ENCODE measurements around the gene RGS3.
"Not testable (repeated sequence)": the region's sequence is repeated elsewhere in the genome, so short reads cannot be mapped to it uniquely, and the experiment has no call there.

RGS3 gene

DNA sequence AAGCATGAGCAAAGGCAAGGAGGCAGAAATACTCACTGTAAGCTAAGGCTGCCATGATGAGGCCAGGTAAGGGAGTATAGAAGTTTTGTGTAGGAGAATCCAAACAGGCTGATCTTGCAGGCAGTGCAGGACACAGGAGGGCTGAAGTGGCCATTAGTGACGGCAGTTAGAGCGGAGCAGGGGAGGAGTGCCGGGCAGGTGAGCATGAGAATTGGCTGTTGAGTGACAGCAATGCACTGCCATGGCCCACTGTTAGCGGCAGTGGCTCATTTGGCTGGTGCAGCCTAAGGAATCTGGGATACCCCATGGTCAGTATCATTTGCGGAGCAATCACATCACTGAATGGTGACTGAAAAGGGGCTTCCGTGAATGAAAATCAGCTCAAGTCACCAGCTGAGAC lies 22.8 kb downstream of the RGS3 start:
- DNase-seq (ENCODE audit: low spot score) = no peak
- peaks cover 5% of the 10 kb centered on the region for H3K27me3 Mint-ChIP-seq (ENCODE audit: low read depth)
- no peaks in the 10 kb centered on the region for H3K9me3 Mint-ChIP-seq
- no peaks in the 10 kb centered on the region for H3K4me1 Mint-ChIP-seq (ENCODE audit: low read depth)
- no peak overlapping the region for H3K27ac Mint-ChIP-seq
- no peak overlapping the region for H3K4me3 Mint-ChIP-seq
- H3K36me3 Mint-ChIP-seq (ENCODE audit: low read depth) = no peaks in the 10 kb centered on the region

DNA sequence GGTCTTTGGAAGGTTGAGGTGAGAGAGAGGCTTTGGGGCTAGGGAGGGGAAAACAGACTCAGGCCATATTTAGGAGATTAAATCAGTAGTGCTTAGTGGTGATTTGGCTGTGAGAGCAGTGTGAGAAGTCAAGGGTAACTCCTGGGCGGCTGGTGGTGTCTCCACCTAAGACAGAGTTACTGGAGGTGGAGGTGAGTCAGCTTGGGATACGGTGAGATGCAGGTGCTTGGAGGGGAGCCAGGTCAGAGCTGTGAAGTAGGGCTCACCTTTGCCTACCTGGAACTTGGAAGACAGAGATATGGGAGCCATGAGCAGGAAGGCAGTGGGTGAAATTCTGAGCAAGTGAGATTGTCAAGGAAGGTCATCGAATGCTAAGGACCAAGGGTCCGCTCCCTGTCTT lies 24.5 kb downstream of the RGS3 start:
- DNase-seq (ENCODE audit: low spot score) = no peak
- no peak overlapping the region for H3K4me3 Mint-ChIP-seq
- no peaks in the 10 kb centered on the region for H3K36me3 Mint-ChIP-seq (ENCODE audit: low read depth)
- peaks cover 5% of the 10 kb centered on the region for H3K27me3 Mint-ChIP-seq (ENCODE audit: low read depth)
- no peaks in the 10 kb centered on the region for H3K9me3 Mint-ChIP-seq
- no peak overlapping the region for H3K27ac Mint-ChIP-seq
- H3K4me1 Mint-ChIP-seq (ENCODE audit: low read depth) = no peaks in the 10 kb centered on the region

DNA sequence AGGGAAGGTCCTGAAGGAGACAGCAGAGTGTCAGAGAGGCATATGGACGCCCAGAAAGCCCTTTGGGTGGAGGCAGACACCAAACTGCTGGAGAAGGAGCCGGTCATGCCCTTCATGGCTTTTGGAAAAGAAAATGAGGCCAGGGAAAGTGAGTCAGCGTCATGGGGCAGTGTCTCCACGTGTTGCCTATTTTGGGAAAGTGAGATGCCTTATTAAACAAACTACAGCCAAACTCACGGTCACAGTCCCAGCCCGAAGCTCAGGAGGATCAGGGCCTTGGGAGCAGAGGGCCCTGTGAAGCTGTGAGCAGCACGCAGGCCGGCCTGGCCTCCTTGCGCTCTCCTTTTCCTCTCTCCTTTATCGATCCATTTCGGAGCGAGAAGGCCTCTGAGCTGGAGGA lies 25.0 kb downstream of the RGS3 start:
- Mint-ChIP-seq H3K36me3 (ENCODE audit: low read depth) (no peaks in the 10 kb centered on the region), H3K27me3 (ENCODE audit: low read depth) (peaks cover 5% of the 10 kb centered on the region), H3K4me3 (no peak overlapping the region), H3K4me1 (ENCODE audit: low read depth) (no peaks in the 10 kb centered on the region), H3K27ac (no peak overlapping the region), H3K9me3 (no peaks in the 10 kb centered on the region)
- DNase-seq (ENCODE audit: low spot score) = no peak

DNA sequence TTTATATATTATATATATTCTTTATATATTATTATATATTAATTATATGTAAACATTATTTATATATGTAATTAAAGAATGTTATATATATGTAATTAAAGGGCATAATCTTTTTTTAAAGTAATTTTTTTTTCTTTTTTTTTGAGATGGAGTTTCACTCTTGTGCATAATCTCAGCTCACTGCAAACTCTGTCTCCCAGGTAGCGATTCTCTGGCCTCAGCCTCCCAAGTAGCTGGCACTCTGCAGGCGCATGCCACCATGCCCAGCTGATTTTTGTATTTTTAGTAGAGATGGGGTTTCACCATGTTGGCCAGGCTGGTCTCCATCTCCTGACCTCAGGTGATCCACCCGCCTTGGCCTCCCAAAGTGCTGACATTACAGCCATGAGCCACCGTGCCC lies 27.6 kb downstream of the RGS3 start:
- H3K9me3 Mint-ChIP-seq; H3K4me1 Mint-ChIP-seq (ENCODE audit: low read depth); H3K36me3 Mint-ChIP-seq (ENCODE audit: low read depth); H3K27me3 Mint-ChIP-seq (ENCODE audit: low read depth); DNase-seq (ENCODE audit: low spot score); H3K4me3 Mint-ChIP-seq; H3K27ac Mint-ChIP-seq: not testable (repeated sequence)

DNA sequence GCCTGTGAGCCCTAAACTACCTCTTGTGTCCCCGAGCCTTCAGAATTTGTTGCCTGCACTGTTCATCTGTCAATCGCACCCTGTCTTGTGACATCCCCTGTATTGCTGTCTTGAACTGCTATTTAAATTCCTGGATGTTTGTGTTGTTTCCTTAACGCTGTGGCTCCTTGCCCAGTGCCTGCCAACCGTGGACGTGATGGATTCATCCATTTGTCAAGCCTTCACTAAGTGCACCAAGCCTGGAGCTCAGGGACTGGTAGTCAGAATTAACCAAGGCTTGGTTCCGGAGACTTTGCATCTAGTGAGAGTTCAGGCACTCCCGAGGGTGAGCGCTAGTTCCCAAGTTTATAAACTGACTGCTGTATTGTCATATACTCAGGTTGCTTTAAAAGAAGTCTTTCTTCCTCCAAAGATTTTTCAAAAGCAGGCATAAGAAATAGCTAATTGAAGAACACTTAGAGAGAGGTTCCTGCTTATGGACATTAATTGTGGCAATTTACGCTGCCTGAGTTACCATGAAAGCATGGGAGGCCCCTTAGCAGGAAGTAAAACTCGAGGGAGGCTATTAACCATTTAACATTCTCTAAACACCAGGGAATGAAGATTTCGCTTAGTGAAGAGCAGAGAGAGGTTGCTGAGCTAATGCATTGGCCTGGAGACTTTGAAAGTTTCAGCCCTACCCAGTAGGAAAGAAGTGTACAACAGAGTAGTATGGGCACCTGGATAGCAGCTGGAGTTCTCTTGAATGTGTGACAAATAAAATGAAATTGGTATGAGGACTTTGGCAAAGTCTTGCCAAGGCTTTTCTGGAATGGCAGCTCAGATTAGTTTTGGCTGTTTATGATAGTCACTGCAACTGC lies 29.0 kb downstream of the RGS3 start:
- H3K9me3 Mint-ChIP-seq = no peaks in the 10 kb centered on the region
- no peaks in the 10 kb centered on the region for H3K36me3 Mint-ChIP-seq (ENCODE audit: low read depth)
- H3K27ac Mint-ChIP-seq = no peak overlapping the region
- no peak for DNase-seq (ENCODE audit: low spot score)
- H3K27me3 Mint-ChIP-seq (ENCODE audit: low read depth) = peaks cover 5% of the 10 kb centered on the region
- no peak overlapping the region for H3K4me3 Mint-ChIP-seq
- H3K4me1 Mint-ChIP-seq (ENCODE audit: low read depth) = peaks cover 2% of the 10 kb centered on the region

DNA sequence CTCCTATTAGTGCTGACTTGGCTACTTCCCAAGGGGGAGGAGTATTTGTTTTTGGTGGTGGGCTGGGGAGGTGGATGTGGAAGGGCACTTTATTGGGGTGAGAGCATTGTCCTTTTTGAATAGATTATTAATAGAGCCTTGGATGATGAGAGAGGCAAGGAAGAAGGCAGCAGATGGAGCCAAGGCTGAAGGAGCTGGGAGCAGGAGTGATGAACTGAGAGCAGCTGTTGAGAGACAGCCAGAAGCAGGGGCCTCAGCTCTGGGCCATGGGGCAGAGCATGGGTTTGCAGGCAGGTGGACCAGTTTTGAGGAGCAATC lies 29.6 kb downstream of the RGS3 start:
- DNase-seq (ENCODE audit: low spot score) = no peak
- H3K36me3 Mint-ChIP-seq (ENCODE audit: low read depth) = no peaks in the 10 kb centered on the region
- no peaks in the 10 kb centered on the region for H3K9me3 Mint-ChIP-seq
- no peak overlapping the region for H3K27ac Mint-ChIP-seq
- H3K27me3 Mint-ChIP-seq (ENCODE audit: low read depth) = peaks cover under 1% of the 10 kb centered on the region
- no peak overlapping the region for H3K4me3 Mint-ChIP-seq
- peaks cover 2% of the 10 kb centered on the region for H3K4me1 Mint-ChIP-seq (ENCODE audit: low read depth)

DNA sequence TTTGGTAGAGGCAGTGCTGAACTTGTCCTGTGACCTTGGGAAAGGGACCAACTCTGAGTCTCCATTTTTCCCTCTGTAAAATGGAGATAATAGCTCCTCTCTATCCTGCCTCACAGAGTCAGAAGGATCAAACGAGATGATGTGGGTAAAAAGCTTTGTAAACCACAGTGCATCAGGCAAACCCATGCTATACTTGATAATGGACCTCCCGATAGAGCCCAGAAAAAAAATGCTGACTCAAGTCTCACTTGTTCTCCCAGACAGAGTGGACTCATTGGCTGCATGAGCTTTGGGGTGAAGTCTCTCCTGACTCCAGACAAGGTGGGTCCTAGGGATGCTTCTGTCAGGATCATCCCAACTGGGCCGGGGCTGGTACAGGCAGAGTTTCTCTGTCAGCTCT lies 32.0 kb downstream of the RGS3 start:
- Mint-ChIP-seq H3K27me3 (ENCODE audit: low read depth) (no peaks in the 10 kb centered on the region), H3K9me3 (no peaks in the 10 kb centered on the region), H3K27ac (no peak overlapping the region), H3K4me1 (ENCODE audit: low read depth) (peaks cover 4% of the 10 kb centered on the region), H3K36me3 (ENCODE audit: low read depth) (no peaks in the 10 kb centered on the region), H3K4me3 (no peak overlapping the region)
- no peak for DNase-seq (ENCODE audit: low spot score)

DNA sequence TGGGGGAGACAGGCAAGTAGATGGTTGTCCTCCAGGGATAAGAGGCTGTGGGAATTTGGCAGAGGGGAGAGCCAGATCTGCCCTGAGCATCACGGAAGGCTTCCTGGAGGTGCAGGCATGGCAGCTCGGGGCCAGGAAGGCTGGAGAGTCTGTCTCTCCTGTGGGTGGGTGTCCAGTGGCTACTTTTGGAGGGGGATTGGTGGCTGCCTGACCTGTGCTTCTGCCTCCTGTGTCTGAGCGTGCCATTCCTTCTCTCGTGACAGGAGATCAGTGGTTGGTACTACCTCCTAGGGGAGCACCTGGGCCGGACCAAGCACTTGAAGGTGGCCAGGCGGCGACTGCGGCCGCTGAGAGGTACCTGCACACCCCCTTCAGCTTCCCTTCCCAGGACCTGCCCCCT lies 33.5 kb downstream of the RGS3 start:
- DNase-seq (ENCODE audit: low spot score) = no peak
- peaks cover 4% of the 10 kb centered on the region for H3K4me1 Mint-ChIP-seq (ENCODE audit: low read depth)
- no peaks in the 10 kb centered on the region for H3K36me3 Mint-ChIP-seq (ENCODE audit: low read depth)
- no peaks in the 10 kb centered on the region for H3K27me3 Mint-ChIP-seq (ENCODE audit: low read depth)
- H3K4me3 Mint-ChIP-seq = no peak overlapping the region
- H3K27ac Mint-ChIP-seq = no peak overlapping the region
- no peaks in the 10 kb centered on the region for H3K9me3 Mint-ChIP-seq

DNA sequence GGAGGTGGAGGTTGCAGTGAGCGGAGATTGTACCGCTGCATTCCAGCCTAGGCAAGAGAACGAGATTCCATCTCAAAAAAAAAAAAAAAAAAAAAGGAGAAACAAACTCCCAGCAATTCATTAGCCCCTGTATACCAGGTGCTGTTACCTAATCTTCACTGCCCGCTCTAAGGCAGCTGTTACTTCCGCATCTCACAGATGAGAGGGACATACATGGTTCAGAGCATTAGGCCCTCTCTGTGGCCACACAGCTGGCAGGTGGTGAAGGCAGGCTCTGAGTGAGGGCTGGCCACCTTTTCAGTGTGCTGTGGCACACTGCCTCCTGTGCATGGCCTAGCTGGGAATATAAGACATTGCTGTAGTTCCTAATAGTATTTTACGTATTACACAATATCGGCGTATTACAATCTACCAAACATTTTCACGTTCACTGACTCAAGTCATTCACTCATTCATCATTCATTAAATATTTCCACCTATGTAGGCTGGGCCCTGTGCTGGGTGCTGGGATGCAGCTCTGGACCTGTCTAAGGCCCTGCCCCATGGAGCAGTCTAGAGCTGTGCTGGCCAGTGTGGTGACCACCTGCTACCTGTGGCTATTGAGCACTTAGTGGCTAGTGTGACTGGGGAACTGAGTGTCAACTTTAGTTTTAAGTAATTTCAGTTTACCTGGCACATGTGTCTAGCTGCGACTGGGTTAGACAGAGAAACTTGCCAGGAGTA lies 35.8 kb downstream of the RGS3 start:
- no peaks in the 10 kb centered on the region for H3K36me3 Mint-ChIP-seq (ENCODE audit: low read depth)
- peaks cover 2% of the 10 kb centered on the region for H3K4me1 Mint-ChIP-seq (ENCODE audit: low read depth)
- no peaks in the 10 kb centered on the region for H3K27me3 Mint-ChIP-seq (ENCODE audit: low read depth)
- no peak overlapping the region for H3K27ac Mint-ChIP-seq
- no peaks in the 10 kb centered on the region for H3K9me3 Mint-ChIP-seq
- no peak overlapping the region for H3K4me3 Mint-ChIP-seq
- no peak for DNase-seq (ENCODE audit: low spot score)

DNA sequence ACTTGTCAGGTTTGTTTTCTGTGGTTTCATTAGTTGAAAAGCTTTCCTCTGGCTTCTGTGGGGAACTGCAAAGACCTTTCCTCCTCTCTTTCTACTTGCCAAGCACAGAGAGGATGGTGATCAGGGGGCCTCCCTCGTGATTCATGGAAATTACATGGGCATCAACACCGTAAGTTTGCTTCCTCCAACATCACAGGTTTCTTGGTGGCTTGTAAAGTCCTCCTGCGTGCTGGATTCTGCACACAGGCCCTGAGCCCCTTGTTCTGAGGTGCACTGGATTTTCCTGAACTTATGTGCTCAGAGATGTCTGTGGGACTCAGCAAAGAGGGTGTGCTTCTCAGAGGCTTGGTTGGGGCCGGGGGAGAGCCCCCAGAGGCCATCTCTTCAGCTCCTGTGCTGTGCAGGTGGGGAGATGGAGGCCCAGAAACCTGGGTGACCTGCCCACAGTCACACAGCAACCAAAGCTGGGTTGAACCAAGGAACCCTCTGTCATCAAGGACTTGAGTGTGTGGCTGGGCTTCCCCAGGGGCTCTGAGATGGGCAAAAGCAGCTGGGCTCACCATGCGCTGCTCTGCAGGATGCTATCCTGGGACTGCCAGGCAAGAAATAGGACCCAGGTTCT lies 36.5 kb downstream of the RGS3 start:
- DNase-seq (ENCODE audit: low spot score) = no peak
- Mint-ChIP-seq H3K27ac (no peak overlapping the region), H3K4me1 (ENCODE audit: low read depth) (peaks cover 2% of the 10 kb centered on the region), H3K9me3 (no peaks in the 10 kb centered on the region), H3K4me3 (no peak overlapping the region), H3K27me3 (ENCODE audit: low read depth) (no peaks in the 10 kb centered on the region), H3K36me3 (ENCODE audit: low read depth) (no peaks in the 10 kb centered on the region)

DNA sequence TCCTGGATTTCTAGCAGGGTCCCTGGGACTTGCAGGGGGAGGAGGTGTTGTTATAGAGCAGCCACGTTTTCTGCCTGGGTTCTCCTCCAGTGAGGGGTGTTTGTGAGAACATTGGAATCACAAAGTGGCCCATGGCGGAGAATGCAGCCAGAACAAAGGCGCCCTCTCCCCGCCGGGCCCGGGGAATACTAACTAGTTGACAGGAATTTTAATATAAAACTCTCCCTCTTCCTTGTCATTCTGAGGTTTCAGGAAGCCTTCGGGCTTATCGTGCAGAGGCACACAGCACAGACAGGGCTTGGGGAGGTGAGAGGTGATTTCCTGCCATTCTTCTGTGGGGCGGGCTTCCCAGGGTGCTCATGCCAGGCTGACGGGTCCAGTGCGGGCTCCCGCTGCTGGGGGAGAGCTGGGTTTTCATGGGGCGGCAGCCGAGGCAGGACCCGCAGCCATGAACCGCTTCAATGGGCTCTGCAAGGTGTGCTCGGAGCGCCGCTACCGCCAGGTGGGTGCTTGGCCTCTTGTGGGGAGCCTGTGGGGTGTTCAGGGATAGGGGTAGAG lies 37.7 kb downstream of the RGS3 start:
- H3K4me1 Mint-ChIP-seq (ENCODE audit: low read depth) = peaks cover 4% of the 10 kb centered on the region
- H3K27me3 Mint-ChIP-seq (ENCODE audit: low read depth) = no peaks in the 10 kb centered on the region
- no peak overlapping the region for H3K27ac Mint-ChIP-seq
- no peaks in the 10 kb centered on the region for H3K36me3 Mint-ChIP-seq (ENCODE audit: low read depth)
- DNase-seq (ENCODE audit: low spot score) = no peak
- H3K4me3 Mint-ChIP-seq = no peak overlapping the region
- H3K9me3 Mint-ChIP-seq = no peaks in the 10 kb centered on the region

DNA sequence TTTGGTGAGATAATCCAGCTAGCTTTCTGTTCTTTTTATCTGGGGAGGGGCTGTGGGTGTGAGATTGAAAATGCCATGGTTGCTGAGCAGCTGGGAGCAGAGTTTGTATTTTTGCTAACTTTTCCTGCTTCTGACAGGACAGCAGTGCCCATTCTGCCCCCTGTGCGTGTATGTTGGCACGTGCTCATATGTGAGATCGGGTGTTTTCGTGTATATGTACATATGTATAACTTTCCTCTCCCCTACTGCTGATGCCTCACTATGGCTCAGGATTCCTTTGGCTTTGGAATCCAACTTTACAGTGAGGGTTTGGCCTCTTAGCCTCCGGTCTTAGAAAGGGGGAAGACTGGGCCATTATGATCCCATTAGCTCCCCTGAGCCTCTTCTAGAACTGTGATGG lies 38.3 kb downstream of the RGS3 start:
- Mint-ChIP-seq H3K9me3 (no peaks in the 10 kb centered on the region), H3K27me3 (ENCODE audit: low read depth) (no peaks in the 10 kb centered on the region), H3K4me1 (ENCODE audit: low read depth) (peaks cover 4% of the 10 kb centered on the region), H3K4me3 (no peak overlapping the region), H3K27ac (no peak overlapping the region), H3K36me3 (ENCODE audit: low read depth) (no peaks in the 10 kb centered on the region)
- DNase-seq (ENCODE audit: low spot score) = no peak

DNA sequence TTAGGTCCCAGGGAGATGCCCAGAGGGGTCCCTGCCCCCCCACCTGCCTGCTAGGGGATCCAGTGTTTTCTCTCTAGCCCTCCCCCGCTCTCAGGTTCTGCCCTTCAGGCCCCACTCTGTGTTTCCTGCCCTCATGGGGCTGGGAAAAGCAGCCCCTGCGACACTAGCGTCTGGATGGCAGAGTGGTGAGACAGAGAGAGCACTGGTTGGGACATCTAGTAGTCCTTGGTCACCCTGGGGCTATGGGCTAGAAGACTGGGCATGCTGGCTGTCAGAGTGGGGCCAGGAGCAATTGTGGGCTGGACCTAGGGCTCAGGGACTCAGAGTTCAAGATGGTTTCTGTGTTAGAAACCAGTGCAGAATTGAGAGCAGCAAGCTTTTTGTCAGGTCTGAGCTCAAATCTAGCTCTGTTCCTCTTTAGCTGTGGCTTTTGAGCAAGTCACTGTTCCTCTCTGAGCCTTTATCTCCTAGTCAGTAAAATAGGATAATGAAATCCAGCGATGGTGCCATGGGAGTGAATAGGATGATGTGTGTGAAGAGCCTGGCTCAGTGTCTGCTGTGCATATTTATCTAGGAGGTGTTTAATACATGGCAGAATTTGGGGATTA lies 39.0 kb downstream of the RGS3 start:
- no peaks in the 10 kb centered on the region for H3K36me3 Mint-ChIP-seq (ENCODE audit: low read depth)
- no peaks in the 10 kb centered on the region for H3K9me3 Mint-ChIP-seq
- peaks cover 4% of the 10 kb centered on the region for H3K4me1 Mint-ChIP-seq (ENCODE audit: low read depth)
- DNase-seq (ENCODE audit: low spot score) = no peak
- H3K27ac Mint-ChIP-seq = no peak overlapping the region
- no peaks in the 10 kb centered on the region for H3K27me3 Mint-ChIP-seq (ENCODE audit: low read depth)
- no peak overlapping the region for H3K4me3 Mint-ChIP-seq

DNA sequence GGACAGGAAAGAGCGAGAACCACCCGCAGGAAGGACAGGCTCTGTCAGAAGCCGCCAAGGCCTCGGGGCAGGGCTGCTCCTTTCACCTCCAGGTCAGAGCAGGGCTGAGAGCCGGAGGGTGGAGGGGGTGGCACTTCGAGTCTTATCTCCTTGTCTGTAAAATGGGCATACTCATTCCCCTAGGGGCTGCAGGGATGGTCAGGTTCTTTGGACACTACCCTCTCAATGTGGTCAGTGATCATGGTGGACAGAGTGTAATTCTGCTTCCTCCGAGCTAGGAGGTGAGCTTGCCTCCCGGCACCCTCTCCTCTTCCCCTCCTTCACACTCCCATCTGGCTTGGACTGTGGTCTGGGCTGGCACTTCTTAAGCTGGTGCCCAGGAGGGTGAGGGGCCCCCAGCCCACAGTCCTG lies 39.6 kb downstream of the RGS3 start:
- Mint-ChIP-seq H3K36me3 (ENCODE audit: low read depth) (no peaks in the 10 kb centered on the region), H3K27me3 (ENCODE audit: low read depth) (no peaks in the 10 kb centered on the region), H3K27ac (no peak overlapping the region), H3K9me3 (no peaks in the 10 kb centered on the region), H3K4me1 (ENCODE audit: low read depth) (peaks cover 7% of the 10 kb centered on the region), H3K4me3 (no peak overlapping the region)
- DNase-seq (ENCODE audit: low spot score) = no peak

All from T-helper 2 cell treated with Interferon-gamma antibody and Interleukin-4, amounts not matched to agents 5 μg/mL and 100 μg/mL, for 36 hours (primary cell).